ENCODE results near the gene DOCK8.
A peak's percentile ranks its signal among the peaks of the same experiment; 100 is the strongest.
"Not testable (repeated sequence)": the region's sequence is repeated elsewhere in the genome, so short reads cannot be mapped to it uniquely, and the experiment has no call there.

DOCK8 gene

DNA sequence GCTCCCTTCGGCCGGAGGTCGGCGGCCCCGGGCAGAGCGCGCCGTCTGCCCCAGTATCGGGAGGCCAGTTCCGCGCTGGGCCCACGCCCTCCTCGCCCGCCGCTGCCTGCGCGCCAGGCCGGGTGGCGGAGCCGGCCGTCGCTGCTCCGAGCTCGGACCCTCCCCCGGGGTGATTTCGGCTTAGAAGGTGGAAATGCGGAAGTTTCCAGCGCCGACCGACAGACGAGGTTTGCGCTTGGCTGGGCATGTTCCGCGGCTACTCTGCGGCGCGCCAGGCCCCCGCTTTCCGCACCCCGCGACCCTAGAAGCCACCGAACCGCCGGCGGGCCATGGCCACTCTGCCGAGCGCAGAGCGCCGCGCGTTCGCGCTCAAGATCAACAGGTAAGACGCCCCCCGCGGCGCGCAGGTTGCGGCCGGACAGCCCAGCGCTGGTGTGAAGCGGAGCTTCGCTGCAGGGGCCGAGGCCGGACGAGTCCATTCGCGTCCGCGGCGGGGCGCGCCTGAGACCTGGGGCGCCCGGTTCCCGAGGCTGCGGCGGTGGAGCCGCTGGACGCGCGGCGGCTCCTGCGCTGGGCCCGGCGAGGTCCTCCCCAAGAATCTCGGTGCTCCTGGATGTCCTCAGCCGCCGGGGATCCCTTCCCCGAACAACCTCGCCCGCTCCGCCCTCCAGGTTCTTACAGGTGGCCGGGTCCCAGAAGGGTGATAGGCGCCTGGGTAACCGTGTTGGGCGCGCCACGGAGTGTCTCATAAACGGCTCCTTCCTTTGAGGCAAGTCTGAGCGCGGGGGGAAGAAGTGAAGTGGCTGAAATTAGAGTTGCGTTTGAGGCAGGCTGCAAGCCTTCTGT, at the start of gene DOCK8:
TSS of gene DOCK8 (plus strand) at position 218 of the 846 bp plus-strand sequence. CDS start at position 330, 112 bp downstream.
- DNase-seq (ENCODE audit: low read depth in 2 of 2), result peak; percentile 18 to 21

DNA sequence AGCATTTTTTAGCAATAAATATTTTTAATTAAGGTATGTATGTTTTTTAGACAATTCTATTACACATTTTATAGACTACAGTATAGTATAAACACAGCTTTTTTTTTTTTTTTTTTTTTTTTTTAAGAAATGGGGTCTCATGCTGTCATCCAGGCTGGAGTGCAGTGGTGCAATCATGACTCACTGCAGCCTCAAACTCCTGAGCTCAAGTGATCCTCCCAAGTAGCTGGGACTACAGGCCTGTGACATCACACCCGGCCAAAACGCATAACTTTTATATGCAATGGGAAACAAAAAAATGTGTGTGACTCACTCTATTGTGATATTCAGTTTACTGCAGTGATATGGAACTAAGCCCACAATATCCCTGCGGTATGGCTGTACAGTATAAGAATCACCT, 44.9 kb upstream of the DOCK8 start:
- DNase-seq (ENCODE audit: low read depth in 2 of 2), result not testable (repeated sequence)

DNA sequence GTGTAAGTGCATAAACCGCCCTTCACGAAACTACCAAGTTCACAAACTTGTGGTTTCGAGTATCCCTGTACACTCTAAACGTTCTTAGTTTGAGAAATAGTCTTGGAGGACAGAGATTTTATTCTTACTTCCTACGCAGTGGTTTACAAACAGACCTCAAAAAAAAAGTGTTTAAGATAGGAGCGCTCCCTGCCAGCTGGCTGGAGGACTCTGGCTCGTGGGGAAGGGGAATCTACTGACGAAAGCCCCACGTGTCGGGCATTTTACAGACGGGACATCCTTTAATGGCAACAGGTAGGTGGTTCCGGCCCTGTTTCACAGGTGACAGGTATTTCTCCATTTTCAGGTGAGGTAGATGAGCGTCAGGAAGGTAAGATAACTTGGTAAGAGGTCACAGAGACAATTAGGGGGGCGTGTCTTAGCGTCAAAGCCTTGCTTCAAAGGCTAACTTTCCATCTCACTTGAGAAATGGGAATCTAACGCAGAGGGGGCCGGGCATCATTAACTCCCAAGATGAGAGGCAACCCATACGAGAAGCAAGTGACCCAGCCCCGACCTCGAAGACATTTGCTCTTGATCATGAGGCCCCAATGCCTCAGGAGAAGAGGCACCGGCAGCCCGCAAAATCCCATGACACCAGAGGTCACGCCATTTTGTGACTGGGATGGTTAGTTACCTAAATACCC, 36.4 kb upstream of the DOCK8 start:
- DNase-seq (ENCODE audit: low read depth in 2 of 2), result not testable (repeated sequence)

DNA sequence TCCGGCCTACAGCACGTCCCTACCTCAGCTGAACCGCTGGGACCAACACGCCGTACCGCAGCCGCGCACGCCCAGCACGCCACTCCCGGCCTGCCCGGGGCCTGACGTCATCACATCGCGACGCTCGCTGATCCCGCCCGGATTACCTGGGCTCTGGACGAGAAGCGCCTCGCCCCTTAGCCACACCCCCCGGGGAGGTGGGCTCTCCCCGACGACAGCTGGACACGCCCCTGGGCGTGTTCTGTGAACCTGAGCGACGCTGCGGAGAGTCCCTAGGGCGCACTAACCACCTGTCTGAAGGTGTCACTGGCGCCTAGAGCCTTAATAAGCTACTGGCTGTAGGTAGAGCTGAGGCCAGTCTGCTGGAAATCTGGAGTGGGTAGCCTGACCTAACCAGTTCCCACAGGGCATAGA, 35.7 kb upstream of the DOCK8 start, which contains the start of gene ZNG1A:
TSS of gene ZNG1A (minus strand) at position 87 of the 414 bp plus-strand sequence. CDS start 87 bp downstream, outside the sequence.
- peak; percentile 44 to 66 for DNase-seq (ENCODE audit: low read depth in 2 of 2)

DNA sequence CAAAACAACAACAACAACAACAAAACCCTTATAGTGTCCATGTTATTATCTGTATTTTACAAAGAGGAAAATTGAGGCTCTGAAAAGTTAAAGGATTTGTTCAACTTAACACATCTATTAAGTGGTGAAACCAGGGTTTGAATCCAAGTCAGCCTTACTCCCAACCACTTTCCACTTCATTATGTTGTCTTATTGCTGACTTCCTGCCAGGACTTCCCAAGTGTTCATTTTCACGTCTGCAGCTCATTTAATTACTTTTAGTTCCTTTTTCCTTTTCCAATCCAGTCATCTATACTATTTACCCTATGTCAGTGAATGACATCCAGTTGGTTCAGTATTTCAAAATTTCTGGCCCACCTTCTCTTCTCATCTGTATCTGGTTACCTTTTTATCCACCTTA, 15.1 kb upstream of the DOCK8 start:
- not testable (repeated sequence) for DNase-seq (ENCODE audit: low read depth in 2 of 2)

DNA sequence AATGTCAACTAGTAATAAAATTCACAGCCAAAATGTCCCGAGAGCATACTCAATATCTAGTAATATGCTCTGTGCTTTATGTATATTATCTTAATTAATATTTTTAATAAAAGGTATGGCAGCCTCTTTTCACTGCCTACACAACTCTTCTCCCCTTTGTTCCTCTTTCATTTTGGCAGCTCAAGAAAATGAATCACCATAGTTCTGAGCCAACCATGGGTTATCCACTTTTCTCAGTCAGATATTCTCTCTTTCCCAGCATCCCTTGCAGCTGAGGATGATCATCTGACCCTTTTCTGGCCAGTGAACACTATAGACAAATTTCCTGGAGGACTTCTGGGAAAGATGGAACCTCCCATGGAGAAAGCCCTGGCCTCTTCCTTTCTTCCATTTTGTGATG, 8.2 kb upstream of the DOCK8 start:
- no peak for DNase-seq (ENCODE audit: low read depth in 2 of 2)

DNA sequence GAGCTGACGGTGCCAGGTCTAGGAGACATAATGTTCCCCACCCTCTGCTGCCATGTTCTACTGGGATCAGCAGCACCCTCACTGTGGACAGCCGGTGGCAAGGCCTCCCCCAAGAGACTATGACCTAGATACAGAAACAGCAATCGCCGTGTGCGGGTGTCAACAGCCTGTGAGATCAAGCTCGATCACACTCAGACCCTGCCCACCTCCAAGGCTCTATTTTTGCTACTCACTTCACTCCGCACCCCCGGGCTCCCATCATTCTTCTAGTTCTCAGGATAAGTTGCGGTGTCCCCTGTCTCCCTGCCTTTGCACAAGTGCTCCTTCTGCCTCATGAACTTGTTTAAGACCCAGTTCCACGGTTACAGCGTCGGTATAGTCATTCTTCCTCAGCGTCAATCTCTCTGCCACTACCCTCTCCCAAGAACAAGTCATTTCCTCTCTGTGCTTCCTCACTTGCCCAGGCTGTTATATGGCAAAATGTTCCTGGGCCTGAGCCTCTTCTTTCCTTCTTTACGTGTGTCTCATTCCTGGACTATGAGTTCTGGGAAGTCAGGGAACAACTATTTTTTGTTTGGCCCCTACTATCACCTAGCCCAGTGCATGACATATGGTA, 5.4 kb upstream of the DOCK8 start:
- DNase-seq (ENCODE audit: low read depth in 2 of 2), result no peak

DNA sequence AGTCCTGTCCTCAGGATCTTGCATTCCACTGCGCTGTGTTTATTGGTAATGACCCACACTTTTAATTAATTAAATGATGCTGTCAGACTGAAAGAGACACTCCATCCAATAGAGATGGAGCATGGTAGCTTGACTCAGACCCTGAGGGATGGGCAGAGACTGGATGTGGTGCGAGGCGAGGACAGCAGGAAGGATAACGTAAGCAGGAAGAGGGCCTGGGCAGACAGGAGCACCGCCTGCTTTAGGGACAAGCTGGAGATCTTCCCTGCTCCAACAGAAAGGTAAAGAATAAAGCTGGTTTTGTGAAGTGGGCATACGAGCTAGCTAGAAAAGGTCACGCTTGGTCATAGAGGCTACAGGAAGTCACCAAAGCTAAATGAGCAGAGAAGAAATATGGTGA, 3.6 kb upstream of the DOCK8 start:
- DNase-seq (ENCODE audit: low read depth in 2 of 2), result no peak

DNA sequence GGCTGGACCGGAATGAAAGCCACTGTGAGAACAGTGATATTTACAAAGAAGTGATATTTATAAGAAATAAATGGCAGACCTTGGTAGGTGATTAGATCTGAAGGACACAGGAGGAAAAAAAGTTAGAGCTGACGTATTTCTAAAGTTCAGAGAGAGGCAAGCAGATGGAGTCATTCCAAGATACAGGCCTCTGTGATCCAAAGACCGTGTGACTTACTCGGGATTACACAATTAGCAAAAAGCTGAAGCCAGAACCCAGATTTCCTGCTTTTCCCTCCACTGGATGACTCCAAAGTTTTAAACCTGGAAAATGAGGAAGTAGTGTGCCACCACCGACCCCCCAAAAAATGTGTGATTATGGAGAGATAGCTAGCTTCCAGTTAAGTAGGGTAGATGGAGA, 3.1 kb upstream of the DOCK8 start:
- DNase-seq (ENCODE audit: low read depth in 2 of 2), result no peak

DNA sequence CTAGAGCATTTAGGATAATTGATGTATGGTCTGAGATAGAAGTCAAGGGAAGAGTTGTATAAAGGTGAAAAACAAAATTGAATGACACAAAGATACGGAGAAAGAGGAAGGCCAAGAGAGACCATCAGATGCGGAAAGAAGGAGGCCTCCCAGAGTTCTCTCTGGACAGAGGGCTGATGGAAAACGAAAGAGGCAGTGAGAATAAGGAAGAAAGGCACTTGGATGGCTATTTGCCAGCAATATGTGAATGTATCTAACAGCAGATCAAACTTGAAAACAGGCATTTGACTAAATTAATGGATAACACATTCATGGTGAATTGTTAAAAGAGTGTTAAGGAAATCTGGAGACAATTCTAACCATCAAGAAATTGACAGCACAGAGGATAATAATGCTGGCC, 2.4 kb upstream of the DOCK8 start:
- no peak for DNase-seq (ENCODE audit: low read depth in 2 of 2)

DNA sequence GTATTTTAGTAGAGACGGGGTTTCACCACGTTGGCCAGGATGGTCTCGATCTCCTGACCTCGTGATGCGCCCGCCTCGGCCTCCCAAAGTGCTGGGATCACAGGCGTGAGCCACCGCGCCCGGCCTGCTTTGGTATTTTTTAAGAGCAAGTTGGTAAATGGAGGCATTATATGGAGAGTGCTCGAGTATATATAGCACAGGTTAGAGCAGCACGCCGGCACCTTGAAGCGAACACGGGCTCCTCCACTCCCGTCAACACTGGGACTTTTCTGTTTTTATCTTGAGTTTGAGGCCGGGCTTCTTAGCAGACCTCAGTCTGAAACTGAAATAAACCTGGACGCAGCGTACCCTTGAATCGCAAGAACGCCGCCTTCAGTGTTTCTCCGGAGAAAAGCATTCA, 764 bp upstream of the DOCK8 start:
- not testable (repeated sequence) for DNase-seq (ENCODE audit: low read depth in 2 of 2)

DNA sequence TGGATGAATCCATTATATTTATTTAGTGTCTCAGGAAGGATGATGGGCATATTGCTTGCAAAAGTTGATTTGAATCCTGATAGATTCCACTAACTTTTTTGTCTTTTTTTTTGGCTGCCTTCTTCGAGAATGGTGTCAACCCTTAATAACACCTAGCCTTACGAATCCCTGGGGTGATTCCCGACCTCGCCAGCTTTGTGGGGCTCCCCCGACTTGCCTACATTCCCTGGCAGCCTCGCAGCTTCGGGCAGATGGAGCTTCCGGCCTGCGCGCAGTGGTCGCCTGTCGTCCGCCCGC, 366 bp upstream of the DOCK8 start:
- no peak for DNase-seq (ENCODE audit: low read depth in 2 of 2)

DNA sequence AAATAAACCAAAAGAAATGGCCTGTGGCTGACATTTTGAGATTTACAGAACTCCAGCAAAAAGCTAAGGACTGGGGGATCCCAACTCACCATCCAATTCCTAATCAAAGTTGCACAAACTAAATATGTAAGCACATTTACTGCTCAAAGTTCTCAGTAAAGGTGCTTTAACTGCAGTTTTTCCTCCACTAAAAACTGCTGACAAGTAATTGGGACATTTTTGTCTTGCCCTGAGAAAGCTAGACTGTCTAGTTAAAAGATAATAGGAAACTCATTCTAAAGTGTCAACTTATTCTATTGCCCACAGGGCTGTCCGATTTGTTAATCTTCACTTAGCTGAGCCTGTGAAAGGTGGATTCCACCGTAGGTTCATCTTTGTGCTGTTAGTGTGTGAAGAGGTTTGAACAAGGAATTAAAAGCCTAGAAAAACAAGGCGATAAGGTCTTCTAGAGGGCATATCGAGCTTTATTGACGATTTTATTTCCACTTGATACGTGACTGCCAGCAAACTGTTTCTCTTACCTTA, 1.0 kb downstream of the DOCK8 start:
- DNase-seq (ENCODE audit: low read depth in 2 of 2), result no peak

DNA sequence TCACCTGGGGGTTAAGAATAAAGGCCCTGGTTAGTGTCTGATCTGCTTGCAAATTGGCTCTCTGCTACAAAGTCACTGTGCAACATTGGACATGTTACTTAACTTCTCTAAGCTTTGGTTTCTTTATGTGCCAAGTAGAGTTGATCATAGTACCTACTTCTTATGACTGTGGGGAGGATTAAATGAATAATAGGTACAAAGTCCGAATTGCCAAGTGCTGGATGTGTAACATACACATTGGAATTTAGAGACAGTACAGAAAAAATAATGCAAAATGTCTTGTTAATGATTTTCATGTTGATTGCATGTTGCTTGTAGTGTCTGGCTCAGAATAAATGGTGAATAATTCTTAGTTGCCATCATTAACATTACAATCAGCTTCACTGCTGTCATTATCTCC, 2.2 kb downstream of the DOCK8 start:
- no peak for DNase-seq (ENCODE audit: low read depth in 2 of 2)

DNA sequence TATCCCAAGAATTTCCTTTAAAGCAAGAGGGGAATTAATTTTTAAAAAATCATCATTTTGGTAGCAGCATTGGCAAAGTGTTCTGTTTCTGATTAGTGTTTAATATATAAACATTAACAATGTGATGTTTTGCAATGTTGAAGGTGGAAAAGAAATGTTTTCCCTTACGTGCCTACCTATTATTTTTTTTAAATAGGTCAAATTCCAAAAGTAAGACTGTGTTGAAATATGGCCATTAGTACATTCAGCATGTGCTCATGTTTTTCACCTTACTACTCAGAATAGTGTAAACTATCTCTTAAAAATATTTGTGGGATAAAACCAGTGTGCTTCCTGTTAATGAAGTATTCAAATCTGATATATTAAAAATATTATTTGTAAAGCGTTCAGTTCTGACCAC, 3.3 kb downstream of the DOCK8 start:
- DNase-seq (ENCODE audit: low read depth in 2 of 2), result no peak

DNA sequence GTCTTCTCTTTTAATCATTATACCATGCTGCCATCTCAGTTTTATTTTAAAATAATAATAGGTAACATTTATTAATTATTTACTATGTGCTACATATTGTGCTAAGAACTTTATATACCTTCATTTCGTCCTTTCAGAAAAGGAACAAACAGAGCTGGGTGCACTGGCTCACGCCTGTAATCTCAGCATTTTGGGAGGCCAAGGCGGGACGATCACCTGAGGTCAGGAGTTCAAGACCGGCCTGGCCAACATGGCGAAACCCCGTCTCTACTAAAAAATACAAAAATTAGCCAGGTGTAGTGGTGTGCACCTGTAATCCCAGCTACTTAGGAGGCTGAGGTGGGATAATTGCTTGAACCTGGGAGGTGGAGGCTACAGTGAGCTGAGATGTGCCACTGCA, 4.4 kb downstream of the DOCK8 start:
- DNase-seq (ENCODE audit: low read depth in 2 of 2), result not testable (repeated sequence)

DNA sequence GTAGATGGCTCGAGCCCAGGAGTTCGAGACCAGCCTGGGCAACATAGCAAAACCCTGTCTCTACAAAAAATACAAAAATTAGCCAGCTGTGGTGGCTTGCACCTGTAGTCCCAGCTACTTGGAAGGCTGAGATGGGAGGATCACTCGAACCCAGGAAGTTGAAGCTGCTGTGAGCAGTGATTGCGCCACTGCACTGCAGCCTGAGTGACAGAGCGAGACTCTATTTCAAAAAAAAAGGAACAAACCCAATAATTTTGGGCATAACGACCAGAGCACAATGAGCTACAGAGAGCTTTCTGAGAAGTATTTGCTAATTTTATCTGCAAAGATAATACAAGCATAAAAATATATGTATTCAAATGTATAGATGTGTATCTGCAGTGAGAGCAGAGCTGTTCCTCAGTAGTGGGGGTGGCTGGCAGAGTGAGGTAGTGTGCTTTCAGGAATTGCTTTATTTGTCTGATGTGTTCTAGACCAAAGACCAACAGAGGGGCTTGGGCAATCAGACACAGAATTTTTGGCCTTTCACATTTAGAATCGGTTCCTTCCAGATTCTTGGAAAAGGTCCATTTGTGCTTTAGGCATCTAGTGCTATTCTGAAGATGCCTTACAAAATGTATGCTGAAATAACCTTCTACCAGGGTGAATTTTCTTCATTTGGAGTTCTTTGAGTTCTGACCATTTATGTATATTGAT, 5.2 kb downstream of the DOCK8 start:
- no peak for DNase-seq (ENCODE audit: low read depth in 2 of 2)

DNA sequence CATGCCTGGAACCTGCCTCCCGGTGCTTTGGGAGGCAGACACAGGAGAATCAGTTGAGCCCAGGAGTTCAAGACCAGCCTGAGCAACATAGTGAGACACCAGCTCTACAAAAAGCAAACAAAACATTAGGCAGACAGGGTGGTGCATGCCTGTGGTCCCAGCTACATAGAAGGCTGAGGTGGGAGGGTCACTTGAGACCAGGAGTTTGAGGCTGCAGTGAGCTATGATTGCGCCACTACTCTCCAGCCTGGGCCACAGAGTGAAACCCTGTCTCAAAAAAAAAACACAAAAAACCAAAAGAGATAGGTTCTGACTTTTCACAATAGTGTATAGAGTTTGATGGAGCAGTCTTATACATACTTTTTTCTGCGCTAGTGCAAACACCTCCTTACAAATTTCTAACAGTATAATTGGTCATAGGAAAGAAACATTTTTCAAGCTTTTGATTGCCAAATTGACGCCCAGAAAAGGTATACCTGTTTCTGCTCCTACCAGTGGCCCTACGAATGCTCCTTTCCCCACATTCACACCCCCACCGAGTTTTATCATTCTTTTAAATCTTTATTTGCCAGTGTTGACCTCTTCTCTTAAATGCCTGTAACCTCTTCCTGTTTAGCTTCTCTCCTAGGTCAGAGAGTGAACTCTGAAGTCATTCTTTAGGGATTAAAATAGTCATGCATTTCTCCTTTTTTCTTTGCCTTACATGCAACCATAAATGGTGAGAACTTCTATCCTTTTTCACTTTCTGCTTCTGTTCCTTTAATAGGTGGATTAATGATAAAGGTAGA, 7.5 kb downstream of the DOCK8 start:
- no peak for DNase-seq (ENCODE audit: low read depth in 2 of 2)

DNA sequence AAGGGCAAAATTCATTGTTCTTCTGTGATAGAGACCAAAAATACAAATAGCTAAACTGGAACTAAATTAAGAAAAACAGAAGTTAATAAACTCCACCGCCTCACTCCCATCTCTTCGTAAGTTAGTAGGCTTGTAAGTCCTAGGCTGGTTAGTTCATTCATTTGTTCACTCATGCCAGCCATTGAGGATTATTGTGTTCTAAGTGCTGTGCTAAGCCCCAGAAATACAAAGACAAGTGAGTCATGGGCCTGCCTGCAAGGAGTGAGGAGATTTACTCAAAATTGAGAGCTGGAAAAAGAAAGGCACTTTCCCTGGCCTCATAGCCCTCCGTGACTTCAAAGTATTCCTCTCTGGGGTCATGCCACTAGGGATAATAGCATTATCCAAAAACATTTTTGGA, 8.5 kb downstream of the DOCK8 start:
- DNase-seq (ENCODE audit: low read depth in 2 of 2), result no peak

DNA sequence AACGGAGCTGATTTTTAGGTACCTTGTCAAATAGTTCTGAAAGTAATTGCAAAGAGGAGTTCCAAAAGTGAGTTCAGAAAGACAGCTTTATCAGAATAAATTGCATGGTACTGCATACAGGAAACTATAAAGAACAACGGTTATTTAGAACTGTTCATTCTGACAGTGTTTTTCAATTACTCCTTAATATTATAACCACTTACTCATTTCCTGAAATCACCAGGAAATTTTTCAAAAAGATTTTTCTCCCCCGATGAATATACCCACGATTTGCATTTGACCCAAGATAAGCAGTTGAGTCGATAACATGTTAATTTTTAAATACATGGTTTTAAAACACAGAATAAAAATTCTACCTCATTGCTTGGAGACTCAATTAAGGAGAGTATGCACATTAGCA, 9.4 kb downstream of the DOCK8 start:
- DNase-seq (ENCODE audit: low read depth in 2 of 2), result no peak

Data from stimulated activated CD8-positive, alpha-beta memory T cell treated with anti-CD3 and anti-CD28 coated beads, Interleukin-2, amount 100 ng/mL, for 1 hour (primary cell).